Gastroesophageal sphincter (tissue), 2 donors: ENCODE measurements around the gene UGT1A3.

ENCODE experiments used
- POLR2A ChIP-seq, 2 donors: fragments of 450-650 bp; IDR thresholded peaks; one replicate each; pipeline ENCODE4 v1.6.1; 2017; ENCODE audit warnings: antibody characterized with exemption in 2 of 2, mild to moderate bottlenecking in 2 of 2, moderate library complexity in 1 of 2
- POLR2AphosphoS5 ChIP-seq: sonication (generic); formaldehyde crosslinking; IDR thresholded peaks from one replicate; pipeline ENCODE4 v1.6.1; 2017; ENCODE audit warnings: antibody characterized with exemption

- no peak for TF ChIP-seq POLR2A (IDR thresholded peaks at IDR 0.05)
- TF ChIP-seq POLR2AphosphoS5, result no peak
Measured at GRCh38 chr2:233772153-233772552, 43.3 kb downstream of the UGT1A3 start.
